ENCODE results near the gene TENM4. TPM values are rescaled to one million over a fixed set of nuclear protein-coding genes. Genes with fewer than 3 reads are reported as not detected.

The TENM4 gene
- total RNA-seq, 4 donors from 2014 or later, result 1.1 to 2.7 (median 2.0) TPM

DNA sequence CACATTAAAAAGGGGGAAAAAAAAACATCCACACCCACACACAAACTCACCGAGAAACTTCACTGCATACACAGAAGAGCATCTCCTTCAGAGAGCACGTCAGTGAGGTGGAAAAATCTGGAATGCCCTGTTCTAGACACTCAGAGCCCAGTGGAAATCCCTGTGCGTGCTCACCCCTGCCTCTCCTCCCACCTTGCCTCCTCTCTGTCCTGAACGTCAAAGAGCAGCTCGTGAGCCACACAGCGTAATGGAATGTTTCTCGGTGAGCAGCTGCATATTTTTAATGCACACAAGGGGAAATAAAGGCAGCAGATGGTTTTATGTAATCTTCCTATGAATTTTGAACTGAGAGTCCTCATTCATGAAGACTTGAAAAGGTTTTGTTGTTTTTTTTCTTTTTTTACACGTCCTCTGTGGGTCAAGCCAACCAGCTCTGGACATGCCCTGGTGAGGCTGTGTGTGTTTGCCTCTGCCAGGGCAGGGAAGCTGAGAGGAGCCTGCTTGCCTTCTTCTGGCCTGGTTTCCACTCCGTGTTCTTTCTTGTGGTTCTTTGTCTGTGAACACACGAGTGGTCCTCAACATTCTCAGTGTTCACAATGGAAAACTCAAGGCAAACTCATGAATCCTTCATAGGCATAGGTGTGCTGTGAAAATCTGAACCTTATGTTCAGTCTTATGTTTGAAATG, 219.2 kb downstream of the TENM4 start:
- Histone ChIP-seq H3K27me3 (no peaks in the 10 kb centered on the region), H3K27ac (no peak overlapping the region), H3K4me3 (no peak overlapping the region), H3K36me3 (no peaks in the 10 kb centered on the region), H3K4me1 (no peaks in the 10 kb centered on the region), H3K9me3 (no peaks in the 10 kb centered on the region)
- TF ChIP-seq, protein P1, sequence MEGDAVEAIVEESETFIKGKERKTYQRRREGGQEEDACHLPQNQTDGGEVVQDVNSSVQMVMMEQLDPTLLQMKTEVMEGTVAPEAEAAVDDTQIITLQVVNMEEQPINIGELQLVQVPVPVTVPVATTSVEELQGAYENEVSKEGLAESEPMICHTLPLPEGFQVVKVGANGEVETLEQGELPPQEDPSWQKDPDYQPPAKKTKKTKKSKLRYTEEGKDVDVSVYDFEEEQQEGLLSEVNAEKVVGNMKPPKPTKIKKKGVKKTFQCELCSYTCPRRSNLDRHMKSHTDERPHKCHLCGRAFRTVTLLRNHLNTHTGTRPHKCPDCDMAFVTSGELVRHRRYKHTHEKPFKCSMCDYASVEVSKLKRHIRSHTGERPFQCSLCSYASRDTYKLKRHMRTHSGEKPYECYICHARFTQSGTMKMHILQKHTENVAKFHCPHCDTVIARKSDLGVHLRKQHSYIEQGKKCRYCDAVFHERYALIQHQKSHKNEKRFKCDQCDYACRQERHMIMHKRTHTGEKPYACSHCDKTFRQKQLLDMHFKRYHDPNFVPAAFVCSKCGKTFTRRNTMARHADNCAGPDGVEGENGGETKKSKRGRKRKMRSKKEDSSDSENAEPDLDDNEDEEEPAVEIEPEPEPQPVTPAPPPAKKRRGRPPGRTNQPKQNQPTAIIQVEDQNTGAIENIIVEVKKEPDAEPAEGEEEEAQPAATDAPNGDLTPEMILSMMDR (IDR thresholded peaks at IDR 0.05), result no peak
- TF ChIP-seq POLR2A (IDR thresholded peaks at IDR 0.05), result no peak
- DNase-seq, result no peak

DNA sequence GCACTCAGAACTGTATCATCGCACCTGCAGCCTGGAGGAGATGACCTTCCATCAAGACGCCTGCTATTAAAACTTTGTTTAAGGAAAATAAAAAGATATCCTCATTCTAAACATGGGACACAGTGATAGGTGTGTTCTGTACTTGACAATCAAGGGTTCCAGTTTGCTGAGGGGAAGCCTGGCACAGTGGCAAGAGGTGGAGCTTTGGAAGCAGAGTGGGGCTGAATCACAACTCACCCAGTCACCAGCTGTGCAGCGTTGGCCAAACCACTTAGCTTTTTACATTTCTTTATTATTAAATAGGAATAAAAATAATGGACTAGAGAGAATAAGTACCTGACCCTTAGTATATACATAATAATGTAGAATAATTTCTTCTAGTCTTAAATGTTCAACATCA, 220.7 kb downstream of the TENM4 start:
- no peak for TF ChIP-seq POLR2A (IDR thresholded peaks at IDR 0.05)
- TF ChIP-seq, protein P1 (IDR thresholded peaks at IDR 0.05), result no peak
- DNase-seq, result no peak
- Histone ChIP-seq H3K4me1 (no peaks in the 10 kb centered on the region), H3K9me3 (no peaks in the 10 kb centered on the region), H3K27me3 (no peaks in the 10 kb centered on the region), H3K4me3 (no peak overlapping the region), H3K27ac (no peak overlapping the region), H3K36me3 (no peaks in the 10 kb centered on the region)

DNA sequence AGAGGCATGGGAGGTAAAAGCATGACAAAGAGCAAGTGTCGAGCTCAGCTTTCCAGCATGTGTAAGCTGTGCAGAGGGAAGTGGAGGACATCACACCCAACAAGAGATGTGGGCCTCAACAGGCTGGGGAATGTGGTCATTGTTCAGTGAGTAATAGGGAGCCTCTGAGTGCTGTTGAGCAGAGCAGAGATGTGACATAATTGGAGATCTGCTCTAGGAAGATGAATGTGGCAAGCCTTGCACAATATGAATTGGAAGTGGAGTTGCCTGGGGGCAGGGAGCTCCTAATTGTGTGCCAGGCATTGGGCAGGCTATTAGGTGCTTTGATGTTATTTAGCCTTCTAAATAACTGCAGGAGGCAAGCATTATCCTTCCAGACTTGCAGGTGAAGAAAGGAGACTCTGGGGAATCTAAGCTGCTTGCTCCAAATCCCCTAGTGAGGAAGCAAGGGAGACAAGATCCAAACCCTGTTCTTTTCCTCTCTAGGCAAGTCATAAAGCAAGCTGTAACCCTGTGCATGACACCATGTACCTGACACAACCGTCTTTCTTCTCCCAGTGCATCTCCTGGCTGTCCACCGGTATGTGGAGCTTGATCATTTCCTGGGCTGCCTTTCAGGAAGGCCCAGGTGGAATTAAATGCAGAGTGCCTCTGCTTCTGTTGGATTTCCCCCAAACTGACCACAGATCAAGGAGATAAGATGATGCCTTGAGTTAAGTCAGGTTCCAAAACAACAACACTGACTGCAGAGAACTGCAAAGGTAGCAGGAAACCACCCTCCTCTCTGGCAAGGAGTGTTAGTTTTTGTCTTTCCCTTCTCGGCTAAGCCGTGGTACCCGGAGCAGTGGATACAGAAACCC, 221.4 kb downstream of the TENM4 start:
- Histone ChIP-seq H3K36me3 (no peaks in the 10 kb centered on the region), H3K27me3 (no peaks in the 10 kb centered on the region), H3K4me3 (no peak overlapping the region), H3K9me3 (no peaks in the 10 kb centered on the region), H3K27ac (no peak overlapping the region), H3K4me1 (no peaks in the 10 kb centered on the region)
- DNase-seq, result no peak
- no peak for TF ChIP-seq POLR2A (IDR thresholded peaks at IDR 0.05)
- TF ChIP-seq, protein P1 (IDR thresholded peaks at IDR 0.05), result no peak

DNA sequence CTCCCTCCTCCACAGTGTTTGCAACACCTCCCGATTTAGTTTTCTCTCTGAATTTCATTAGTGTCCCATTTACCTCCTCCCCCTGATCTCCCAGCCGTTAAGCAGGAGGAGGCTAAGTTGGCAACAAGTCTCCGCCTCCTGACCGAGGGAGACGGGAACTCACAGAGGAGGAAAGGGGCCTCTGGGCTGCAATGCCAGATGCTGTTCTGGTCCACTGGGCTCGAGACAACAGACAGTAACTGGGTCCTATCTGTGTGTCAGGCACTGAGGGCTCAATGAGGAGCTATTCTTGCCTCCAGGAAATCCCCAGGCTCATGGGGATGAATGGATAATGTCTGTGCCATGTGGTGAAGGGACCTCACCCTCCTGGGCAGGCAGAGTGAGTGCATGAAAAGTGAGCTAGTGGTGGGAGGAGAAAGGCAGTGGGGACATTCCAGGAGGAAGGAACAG, 228.1 kb downstream of the TENM4 start:
- no peaks in the 10 kb centered on the region for H3K9me3 ChIP-seq
- no peaks in the 10 kb centered on the region for H3K36me3 ChIP-seq
- no peak for DNase-seq
- TF ChIP-seq, protein P1 (IDR thresholded peaks at IDR 0.05), result no peak
- H3K27me3 ChIP-seq, result no peaks in the 10 kb centered on the region
- no peak overlapping the region for H3K4me3 ChIP-seq
- H3K4me1 ChIP-seq, result no peaks in the 10 kb centered on the region
- H3K27ac ChIP-seq, result no peak overlapping the region

DNA sequence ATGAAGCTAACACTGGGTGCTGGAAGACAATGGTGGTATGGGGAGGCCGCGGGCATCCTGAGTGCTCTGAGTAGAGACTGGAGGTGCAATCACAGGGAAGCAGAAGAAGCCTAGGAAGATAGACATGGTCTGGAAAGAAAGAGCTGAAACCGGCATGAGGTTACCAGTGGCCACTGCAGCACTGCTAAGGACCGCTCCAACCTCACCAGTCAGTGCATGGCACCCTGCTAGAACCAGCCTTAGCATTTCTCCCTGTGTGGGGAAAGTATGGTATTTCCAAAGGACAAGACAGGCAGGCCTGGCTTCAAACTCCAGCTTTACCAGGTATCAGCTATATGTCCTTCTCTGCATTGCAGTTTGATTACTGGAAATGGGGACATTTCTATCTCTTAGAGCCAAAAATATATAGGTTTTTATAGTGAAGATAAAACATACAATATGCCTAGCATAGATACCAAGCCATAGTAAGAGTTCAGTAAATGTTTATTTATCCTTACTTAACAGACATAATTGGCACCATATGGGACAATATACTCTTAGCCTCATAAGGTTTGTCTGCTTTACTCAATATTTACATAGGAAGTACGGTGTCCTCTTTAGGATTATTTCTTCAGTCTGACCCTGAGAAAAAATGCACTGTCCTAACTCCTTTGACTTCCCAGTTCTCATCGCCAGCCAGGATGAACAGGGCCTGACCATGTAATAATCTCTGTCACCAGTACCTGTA, 231.1 kb downstream of the TENM4 start:
- no peak for DNase-seq
- H3K4me3 ChIP-seq, result no peak overlapping the region
- no peak overlapping the region for H3K27ac ChIP-seq
- no peaks in the 10 kb centered on the region for H3K36me3 ChIP-seq
- no peaks in the 10 kb centered on the region for H3K4me1 ChIP-seq
- H3K9me3 ChIP-seq, result no peaks in the 10 kb centered on the region
- TF ChIP-seq, protein P1 (IDR thresholded peaks at IDR 0.05), result no peak
- no peak for TF ChIP-seq POLR2A (IDR thresholded peaks at IDR 0.05)
- H3K27me3 ChIP-seq, result no peaks in the 10 kb centered on the region

Data from Peyer's patch (tissue), 4 donors.